Measurements from ENCODE around the gene GNG2. TPM values are rescaled to one million over a fixed set of nuclear protein-coding genes. Genes with fewer than 3 reads are reported as not detected.

GNG2 gene
- total RNA-seq, 1 experiment from 2014 or later, result 8.6 TPM

- Mint-ChIP-seq H3K27ac (ENCODE audit: unreplicated experiment) (no peak overlapping the region), H3K9me3 (ENCODE audit: unreplicated experiment) (no peaks in the 10 kb centered on the region), H3K4me1 (ENCODE audit: low read depth, unreplicated experiment) (no peaks in the 10 kb centered on the region), H3K36me3 (ENCODE audit: insufficient read depth, unreplicated experiment) (no peaks in the 10 kb centered on the region), H3K27me3 (ENCODE audit: insufficient read depth, unreplicated experiment) (no peaks in the 10 kb centered on the region), H3K4me3 (ENCODE audit: unreplicated experiment) (no peak overlapping the region)
- Histone ChIP-seq H3K27me3 (replicated peaks; ENCODE audit: control insufficient read depth, insufficient read depth, low read length) (no peaks in the 10 kb centered on the region), H3K4me1 (peaks cover 9% of the 10 kb centered on the region; the same call in 1 of the 2 replicates), H3K4me3 (ENCODE audit: low read depth, low read length) (no peak overlapping the region), H3K9me3 (no peaks in the 10 kb centered on the region), H3K36me3 (ENCODE audit: control insufficient read depth, insufficient read depth, low read length) (no peaks in the 10 kb centered on the region)
- ChIA-PET CTCF (interaction anchor here (0.9 kb wide), 1 partner anchor 201 kb away, joined by 4 read pairs; no protein-coding TSS in a partner anchor), POLR2A (no interaction called here)
- DNase-seq, result no peak
- no TSS peak for BruUV-seq (replicated peaks)
- TF ChIP-seq CTCF (IDR thresholded peaks at IDR 0.05; ENCODE audit: insufficient read depth in 1 of 2, low read depth in 1 of 2, low read length in 1 of 2, severe bottlenecking in 1 of 2, unreplicated experiment in 1 of 2), result no peak
- intact Hi-C loops (cut with micrococcal nuclease; ENCODE audit: unreplicated experiment), result loop anchor here (5.0 kb wide), 1 partner anchor 150 kb away; no protein-coding TSS in a partner anchor
Observed at GRCh38 chr14:51977075-51977474, 116.7 kb downstream of the GNG2 start.

GRCh38 chr14:51978681-51979085, 118.3 kb downstream of the GNG2 start:
- Mint-ChIP-seq H3K36me3 (ENCODE audit: insufficient read depth, unreplicated experiment) (no peaks in the 10 kb centered on the region), H3K27ac (ENCODE audit: unreplicated experiment) (no peak overlapping the region), H3K4me3 (ENCODE audit: unreplicated experiment) (no peak overlapping the region), H3K9me3 (ENCODE audit: unreplicated experiment) (peaks cover 4% of the 10 kb centered on the region), H3K4me1 (ENCODE audit: low read depth, unreplicated experiment) (no peaks in the 10 kb centered on the region), H3K27me3 (ENCODE audit: insufficient read depth, unreplicated experiment) (no peaks in the 10 kb centered on the region)
- BruUV-seq (replicated peaks), result no TSS peak
- no peaks in the 10 kb centered on the region; the same call in 1 of the 2 replicates for H3K9me3 ChIP-seq
- no peak overlapping the region for H3K4me3 ChIP-seq (ENCODE audit: low read depth, low read length)
- intact Hi-C loops (cut with micrococcal nuclease; ENCODE audit: unreplicated experiment), result loop anchor here (1.0 to 5.0 kb wide), 4 partner anchors 112 to 695 kb away; no protein-coding TSS in a partner anchor
- no peak for DNase-seq
- POLR2A ChIA-PET, result no interaction called here
- CTCF ChIA-PET, result interaction anchor here (0.6 to 3.1 kb wide), 7 partner anchors 11 to 202 kb away, joined by 3 to 11 read pairs (median 3); partner anchors contain the start of genes GNG2 and RTRAF
- TF ChIP-seq CTCF (IDR thresholded peaks at IDR 0.05; ENCODE audit: insufficient read depth in 1 of 2, low read depth in 1 of 2, low read length in 1 of 2, severe bottlenecking in 1 of 2, unreplicated experiment in 1 of 2), result no peak
- peaks cover 9% of the 10 kb centered on the region; the same call in 1 of the 2 replicates for H3K4me1 ChIP-seq
- no peaks in the 10 kb centered on the region for H3K36me3 ChIP-seq (ENCODE audit: control insufficient read depth, insufficient read depth, low read length)
- no peaks in the 10 kb centered on the region for H3K27me3 ChIP-seq (replicated peaks; ENCODE audit: control insufficient read depth, insufficient read depth, low read length)

GRCh38 chr14:51979088-51979709, 118.8 kb downstream of the GNG2 start:
- peaks cover 9% of the 10 kb centered on the region; the same call in 1 of the 2 replicates for H3K4me1 ChIP-seq
- DNase-seq, result peak; percentile 73 to 86
- no peaks in the 10 kb centered on the region for H3K4me1 Mint-ChIP-seq (ENCODE audit: low read depth, unreplicated experiment)
- no peak overlapping the region for H3K4me3 ChIP-seq (ENCODE audit: low read depth, low read length)
- no peaks in the 10 kb centered on the region for H3K36me3 Mint-ChIP-seq (ENCODE audit: insufficient read depth, unreplicated experiment)
- no peaks in the 10 kb centered on the region for H3K27me3 ChIP-seq (replicated peaks; ENCODE audit: control insufficient read depth, insufficient read depth, low read length)
- TF ChIP-seq CTCF (IDR thresholded peaks at IDR 0.05; ENCODE audit: insufficient read depth in 1 of 2, low read depth in 1 of 2, low read length in 1 of 2, severe bottlenecking in 1 of 2, unreplicated experiment in 1 of 2), result peak; percentile 78 to 89
- peaks cover 7% of the 10 kb centered on the region for H3K9me3 Mint-ChIP-seq (ENCODE audit: unreplicated experiment)
- no peaks in the 10 kb centered on the region; the same call in 1 of the 2 replicates for H3K9me3 ChIP-seq
- no peaks in the 10 kb centered on the region for H3K27me3 Mint-ChIP-seq (ENCODE audit: insufficient read depth, unreplicated experiment)
- no peaks in the 10 kb centered on the region for H3K36me3 ChIP-seq (ENCODE audit: control insufficient read depth, insufficient read depth, low read length)
- intact Hi-C loops (cut with micrococcal nuclease; ENCODE audit: unreplicated experiment), result loop anchor here (1.0 to 5.0 kb wide), 4 partner anchors 112 to 696 kb away; no protein-coding TSS in a partner anchor
- BruUV-seq (replicated peaks), result no TSS peak
- H3K4me3 Mint-ChIP-seq (ENCODE audit: unreplicated experiment), result no peak overlapping the region
- ChIA-PET CTCF (interaction anchor here (0.6 to 3.1 kb wide), 7 partner anchors 10 to 202 kb away, joined by 3 to 11 read pairs (median 3); partner anchors contain the start of genes GNG2 and RTRAF), POLR2A (no interaction called here)
- no peak overlapping the region for H3K27ac Mint-ChIP-seq (ENCODE audit: unreplicated experiment)

All from Caco-2 (cell line).